Cardiac ventricle fibroblast (primary cell): ENCODE results near the gene NFATC1. TPM values are rescaled to one million over a fixed set of nuclear protein-coding genes. Genes with fewer than 3 reads are reported as not detected.

Experiments
- total RNA-seq: library from RNA; depleted of rRNA; stranded (reverse); fragments of >200 nt; gene quantifications from 2 replicates; pipeline ENCODE4 v1.2.3, GENCODE V29; 2015

The NFATC1 gene
- total RNA-seq = 6.6 and 8.2 TPM in 2 replicates

GRCh38 chr18:79395761-79396404 is at the start of gene NFATC1:
NFATC1 (plus strand) TSS chr18:79395930; CDS start chr18:79396225, 295 bp downstream.

